HG02623 (cell line): ENCODE measurements around the gene MLLT6.
A peak's percentile ranks its signal among the peaks of the same experiment; 100 is the strongest.
"Not testable (repeated sequence)": the region's sequence is repeated elsewhere in the genome, so short reads cannot be mapped to it uniquely, and the experiment has no call there.

ENCODE experiments used
- ATAC-seq: cut with Tn5 transposase; IDR thresholded peaks from one replicate; pipeline ENCODE4 v1.9.1; 2021; ENCODE audit warnings: moderate library complexity; ENCODE audit not compliant: unreplicated experiment

MLLT6 gene

GRCh38 chr17:38725066-38725465 is 20.0 kb downstream of the MLLT6 start:
- no peak for ATAC-seq

- not testable (repeated sequence) for ATAC-seq
Observed at GRCh38 chr17:38726145-38726544, 21.1 kb downstream of the MLLT6 start.

GRCh38 chr17:38727736-38728135 is 22.7 kb downstream of the MLLT6 start:
- ATAC-seq: no peak

GRCh38 chr17:38728290-38728831 is 23.3 kb downstream of the MLLT6 start:
- ATAC-seq: no peak

GRCh38 chr17:38729368-38729885 is 24.4 kb downstream of the MLLT6 start:
- ATAC-seq: no peak

GRCh38 chr17:38729886-38730525 is 24.9 kb downstream of the MLLT6 start, which contains the start of gene CISD3:
Gene CISD3 (plus strand): TSS chr17:38730341. CDS start chr17:38730359, 18 bp downstream.
- peak; percentile 79 for ATAC-seq

GRCh38 chr17:38730526-38731379 is 25.7 kb downstream of the MLLT6 start:
- no peak for ATAC-seq

- ATAC-seq: no peak
Observed at GRCh38 chr17:38731526-38732294, 26.6 kb downstream of the MLLT6 start.

- no peak for ATAC-seq
Observed at GRCh38 chr17:38732376-38733281, 27.6 kb downstream of the MLLT6 start.

GRCh38 chr17:38733282-38733981 is 28.4 kb downstream of the MLLT6 start:
- ATAC-seq: no peak

- ATAC-seq: no peak
Observed at GRCh38 chr17:38733982-38734973, 29.2 kb downstream of the MLLT6 start.

- ATAC-seq: no peak
Observed at GRCh38 chr17:38735161-38735997, 30.3 kb downstream of the MLLT6 start.

GRCh38 chr17:38738007-38738662 is 33.1 kb downstream of the MLLT6 start:
- no peak for ATAC-seq

- no peak for ATAC-seq
Observed at GRCh38 chr17:38738686-38739085, 33.6 kb downstream of the MLLT6 start.

GRCh38 chr17:38739305-38739704 is 34.2 kb downstream of the MLLT6 start:
- ATAC-seq: no peak

- ATAC-seq: no peak
Observed at GRCh38 chr17:38740044-38740443, 35.0 kb downstream of the MLLT6 start.

GRCh38 chr17:38740806-38741205 is 35.7 kb downstream of the MLLT6 start:
- no peak for ATAC-seq
